Mucosa of descending colon (tissue), 3 donors: ENCODE measurements around the gene ARFIP2. TPM values are rescaled to one million over a fixed set of nuclear protein-coding genes. Genes with fewer than 3 reads are reported as not detected.

Source experiments
- ATAC-seq: fragments of 200-7000 bp; cut with Tn5 transposase; one replicate; pipeline ENCODE4 v1.9.1; 2020; ENCODE audit warnings: mild to moderate bottlenecking, moderate library complexity
- DNase-seq, 3 donors: peaks; one replicate each; pipeline ENCODE4 v3.0.0-alpha.2; 2020
- H3K36me3 ChIP-seq: fragments of 200-600 bp; one replicate; pipeline ENCODE4 v1.8.0; 2021; ENCODE audit warnings: low read depth, mild to moderate bottlenecking
- H3K4me1 ChIP-seq: fragments of 200-600 bp; one replicate; pipeline ENCODE4 v1.8.0; 2021; ENCODE audit warnings: low read depth, mild to moderate bottlenecking
- H3K4me3 ChIP-seq: fragments of 200-600 bp; one replicate; pipeline ENCODE4 v1.8.0; 2021; ENCODE audit warnings: mild to moderate bottlenecking
- H3K9me3 ChIP-seq: fragments of 200-600 bp; one replicate; pipeline ENCODE4 v1.8.0; 2021; ENCODE audit warnings: mild to moderate bottlenecking
- intact Hi-C, 2 donors: fragments of 100-400 bp; cut with DNase I in 1 of 2; cut with micrococcal nuclease in 1 of 2; formaldehyde crosslinking; loops; one replicate each; pipeline versions ENCODE4 v1.11.0 to v1.11.1; 2022; cut with DNase I, micrococcal nuclease
- total RNA-seq, 3 donors: library from RNA; stranded (reverse); fragmentation: NEBNext Ultra II Directional in 2 of 3; extraction: Animal tissue kit (Norgen Biotek cat#: 25700) in 2 of 3; gene quantifications; one replicate each; pipeline versions ENCODE4 v1.2.1 to v1.2.4, GENCODE V29; 2021 to 2023
- TF ChIP-seq, protein P1 (sequence below): fragments of 200-600 bp; IDR thresholded peaks from one replicate; pipeline ENCODE4 v1.8.0; 2022; ENCODE audit warnings: antibody characterized with exemption, mild to moderate bottlenecking
- donor health status: DM: no; HTN: no; CAD: no; lungs with moderate emphysema.
- donor health status: DM: no; HTN: no; CAD: no.
- donor health status: DM: no; HTN: yes; CAD: no.

The ARFIP2 gene
- total RNA-seq, 3 donors from 2014 or later: 52.7 to 85.0 (median 76.6) TPM

DNA sequence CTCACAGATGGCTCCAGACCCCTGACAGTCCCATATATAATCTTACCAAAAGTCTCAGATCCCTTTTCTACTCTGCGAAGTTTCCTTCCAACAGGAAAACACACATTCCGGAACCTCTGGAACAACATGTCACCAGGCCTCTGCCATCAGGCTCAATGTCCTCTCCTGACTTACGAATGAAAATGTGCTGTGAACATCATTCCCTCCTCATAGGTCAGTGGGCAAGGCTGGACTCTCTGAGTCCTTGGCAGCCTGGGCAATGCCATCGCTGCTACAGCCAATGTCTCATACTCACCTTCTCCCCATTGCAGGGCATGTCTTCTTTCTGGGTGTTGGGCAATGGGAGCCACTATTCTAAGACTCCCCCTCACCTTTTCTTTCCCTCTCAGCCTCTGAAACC is 38.7 kb downstream of the ARFIP2 start:
- Histone ChIP-seq H3K36me3 (no peaks in the 10 kb centered on the region), H3K4me3 (no peak overlapping the region), H3K4me1 (no peaks in the 10 kb centered on the region), H3K9me3 (no peaks in the 10 kb centered on the region)
- intact Hi-C loops: loop anchor here (5.0 kb wide), 1 partner anchor 65 kb away; no protein-coding TSS in a partner anchor
- no peak for ATAC-seq
- DNase-seq: no peak
- TF ChIP-seq, protein P1, sequence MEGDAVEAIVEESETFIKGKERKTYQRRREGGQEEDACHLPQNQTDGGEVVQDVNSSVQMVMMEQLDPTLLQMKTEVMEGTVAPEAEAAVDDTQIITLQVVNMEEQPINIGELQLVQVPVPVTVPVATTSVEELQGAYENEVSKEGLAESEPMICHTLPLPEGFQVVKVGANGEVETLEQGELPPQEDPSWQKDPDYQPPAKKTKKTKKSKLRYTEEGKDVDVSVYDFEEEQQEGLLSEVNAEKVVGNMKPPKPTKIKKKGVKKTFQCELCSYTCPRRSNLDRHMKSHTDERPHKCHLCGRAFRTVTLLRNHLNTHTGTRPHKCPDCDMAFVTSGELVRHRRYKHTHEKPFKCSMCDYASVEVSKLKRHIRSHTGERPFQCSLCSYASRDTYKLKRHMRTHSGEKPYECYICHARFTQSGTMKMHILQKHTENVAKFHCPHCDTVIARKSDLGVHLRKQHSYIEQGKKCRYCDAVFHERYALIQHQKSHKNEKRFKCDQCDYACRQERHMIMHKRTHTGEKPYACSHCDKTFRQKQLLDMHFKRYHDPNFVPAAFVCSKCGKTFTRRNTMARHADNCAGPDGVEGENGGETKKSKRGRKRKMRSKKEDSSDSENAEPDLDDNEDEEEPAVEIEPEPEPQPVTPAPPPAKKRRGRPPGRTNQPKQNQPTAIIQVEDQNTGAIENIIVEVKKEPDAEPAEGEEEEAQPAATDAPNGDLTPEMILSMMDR: no peak

DNA sequence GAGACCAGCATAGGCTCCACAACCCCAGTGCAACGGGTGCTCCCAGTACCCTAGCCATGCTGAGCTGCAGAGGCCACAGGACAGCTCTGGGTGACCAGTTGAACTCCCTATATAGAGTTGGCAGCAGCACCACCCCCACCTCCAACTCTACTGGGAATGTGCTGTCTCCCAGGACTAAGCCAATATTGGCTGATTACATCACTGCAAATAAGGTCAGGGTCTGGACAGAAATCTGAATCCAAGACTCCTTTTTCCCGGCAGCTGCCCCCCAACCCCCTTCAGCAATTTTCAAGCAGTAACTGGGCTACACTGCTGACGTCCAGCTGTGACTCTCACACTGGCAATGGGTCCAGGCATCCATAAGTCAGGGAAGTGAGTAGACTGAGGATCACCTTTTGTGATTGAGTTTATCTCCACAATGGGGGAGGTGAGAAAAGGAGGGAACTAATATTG is 40.2 kb downstream of the ARFIP2 start, which contains the start of gene HPX:
HPX (minus strand) TSS at position 82 of the 453 bp plus-strand sequence; CDS start at position 58, 24 bp downstream.
- intact Hi-C loops: loop anchor here (5.0 kb wide), 1 partner anchor 64 kb away; no protein-coding TSS in a partner anchor

DNA sequence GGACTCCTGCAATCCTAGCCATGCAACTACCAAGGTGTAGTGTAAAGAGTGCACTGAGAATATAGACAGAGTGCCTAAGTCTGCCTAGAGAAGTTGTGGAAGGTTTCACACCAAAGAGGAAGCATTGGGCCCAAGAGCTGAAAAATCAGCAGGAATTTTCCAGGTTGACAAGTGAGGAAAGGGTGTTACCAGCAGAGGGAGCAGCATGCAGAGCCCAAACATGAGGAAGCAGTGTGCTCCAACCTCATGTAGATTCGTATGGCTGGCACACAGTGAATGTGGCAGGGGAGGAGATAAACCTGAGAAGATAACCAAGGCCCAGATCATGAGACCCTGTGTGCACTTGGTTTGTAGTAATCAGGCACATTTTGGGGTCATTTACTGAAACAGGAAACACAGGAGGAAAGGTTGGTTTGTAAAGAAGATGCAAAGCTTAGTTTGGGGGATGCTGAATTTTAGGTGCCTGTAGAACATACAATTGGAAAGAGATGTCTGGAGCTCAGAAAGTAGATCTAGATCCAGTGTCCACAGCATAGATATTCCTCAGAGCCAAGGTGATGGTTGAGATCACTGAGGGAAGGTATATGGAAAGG is 42.1 kb downstream of the ARFIP2 start:
- DNase-seq (peak in 1 of 3 donors; percentile 85), ATAC-seq (peak; percentile 86)
- no peaks in the 10 kb centered on the region for H3K9me3 ChIP-seq
- TF ChIP-seq, protein P1: peak; percentile 44
- H3K4me3 ChIP-seq: no peak overlapping the region
- intact Hi-C loops: loop anchor here in 1 of 2 donors (5.0 kb wide), 1 partner anchor 68 kb away; no protein-coding TSS in a partner anchor
- H3K36me3 ChIP-seq: no peaks in the 10 kb centered on the region
- no peaks in the 10 kb centered on the region for H3K4me1 ChIP-seq

More for the DNA sequence above, 40.2 kb downstream of the ARFIP2 start, which contains the start of gene HPX:
- Histone ChIP-seq H3K9me3 (no peaks in the 10 kb centered on the region), H3K4me3 (no peak within 1 kb of the TSS), H3K4me1 (no peaks in the 10 kb centered on the region), H3K36me3 (no peaks in the 10 kb centered on the region)
- TF ChIP-seq, protein P1: no peak
- no peak for ATAC-seq
- no peak for DNase-seq

DNA sequence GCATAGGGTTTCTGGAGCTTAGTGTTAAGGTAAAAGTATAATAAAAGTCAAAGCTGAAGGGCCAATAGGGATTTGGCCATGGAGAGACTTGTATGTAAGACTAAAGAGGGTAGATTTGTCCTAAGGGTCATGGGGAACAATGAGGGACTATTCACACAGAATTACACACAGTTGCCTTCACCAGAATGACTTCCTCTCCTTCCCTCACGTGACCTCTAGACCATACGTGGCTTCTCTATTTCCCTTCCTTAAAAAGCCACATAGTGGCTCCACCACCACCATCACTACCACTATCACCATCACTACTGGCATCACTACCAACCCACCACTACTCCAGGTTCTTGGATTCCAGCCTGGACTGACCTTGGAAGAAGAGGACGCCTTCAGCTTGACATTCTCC is 43.1 kb downstream of the ARFIP2 start:
- Histone ChIP-seq H3K4me1 (no peaks in the 10 kb centered on the region), H3K4me3 (no peak overlapping the region), H3K36me3 (no peaks in the 10 kb centered on the region), H3K9me3 (no peaks in the 10 kb centered on the region)
- ATAC-seq (peak; percentile 33), DNase-seq (no peak)
- TF ChIP-seq, protein P1: no peak
- intact Hi-C loops: loop anchor here in 1 of 2 donors (5.0 kb wide), 1 partner anchor 69 kb away; no protein-coding TSS in a partner anchor

DNA sequence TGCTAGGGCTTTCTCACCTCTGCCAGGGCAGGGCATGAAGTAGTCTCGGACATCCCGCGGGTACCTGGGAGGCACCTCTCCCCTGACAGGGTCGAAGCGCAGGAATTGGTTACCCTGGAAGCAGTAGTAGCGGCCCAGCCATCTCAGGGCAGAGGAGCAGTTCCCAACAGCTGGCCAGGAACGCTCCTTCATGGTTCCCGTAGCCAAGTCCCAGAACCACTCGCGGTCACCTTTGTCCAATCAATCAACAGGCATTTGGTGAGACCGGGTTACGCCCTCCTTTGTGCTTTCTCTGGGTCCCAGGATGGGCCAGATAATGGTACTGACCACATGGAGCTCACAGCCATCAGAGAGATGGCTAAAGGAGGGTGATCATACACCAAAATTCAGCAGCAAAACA is 43.7 kb downstream of the ARFIP2 start:
- no peaks in the 10 kb centered on the region for H3K36me3 ChIP-seq
- DNase-seq (no peak), ATAC-seq (no peak)
- no peak overlapping the region for H3K4me3 ChIP-seq
- TF ChIP-seq, protein P1: no peak
- intact Hi-C loops: loop anchor here in 1 of 2 donors (5.0 kb wide), 1 partner anchor 70 kb away; no protein-coding TSS in a partner anchor
- no peaks in the 10 kb centered on the region for H3K9me3 ChIP-seq
- no peaks in the 10 kb centered on the region for H3K4me1 ChIP-seq
